GM10248 (cell line): ENCODE results near the gene S100A1.

Experiments
- CTCF ChIA-PET: fragments of 300-600 bp; sonication (Branson Sonifier 250); formaldehyde crosslinking; extraction: SDS; loops from one replicate; lab custom pipeline; 2021; ENCODE audit warnings: antibody characterized with exemption; lab: Yijun Ruan, JAX
- POLR2A ChIA-PET: fragments of 350-650 bp; sonication (Branson Sonifier 250); formaldehyde crosslinking; extraction: SDS; loops from one replicate; lab custom pipeline; 2020; ENCODE audit warnings: antibody characterized with exemption; lab: Yijun Ruan, JAX
- DNase-seq: peaks from one replicate; pipeline ENCODE4 v3.0.0; 2012; ENCODE audit errors: extremely low spot score
- CTCF ChIP-seq: IDR thresholded peaks from 2 replicates; pipeline ENCODE4 v1.5.1; 2012; ENCODE audit warnings: mild to moderate bottlenecking, low read depth; ENCODE audit errors: extremely low read depth, missing control alignments, control extremely low read depth

Gene S100A1

GRCh38 chr1:153598309-153599172 is 29.7 kb upstream of the S100A1 start:
- ChIA-PET CTCF (interaction anchor here (1.2 to 4.0 kb wide), 6 partner anchors 16 to 30 kb away, joined by 3 to 21 read pairs (median 9); partner anchors contain the start of genes S100A13 and S100A14), POLR2A (interaction anchor here (0.9 to 1.1 kb wide), 2 partner anchors 14 to 35 kb away, joined by 3 to 5 read pairs; partner anchors contain the start of gene CHTOP)
- TF ChIP-seq CTCF = no peak
- DNase-seq = peak; percentile 88

GRCh38 chr1:153599847-153600246 is 28.4 kb upstream of the S100A1 start:
- POLR2A ChIA-PET = no interaction called here
- no peak for TF ChIP-seq CTCF
- DNase-seq = no peak
- CTCF ChIA-PET = interaction anchor here (1.0 to 4.0 kb wide), 6 partner anchors 15 to 67 kb away, joined by 3 to 21 read pairs (median 9); partner anchors contain the start of genes S100A13 and S100A14

GRCh38 chr1:153602749-153603148 is 25.5 kb upstream of the S100A1 start:
- CTCF ChIA-PET = interaction anchor here (1.4 to 2.4 kb wide), 2 partner anchors 15 to 16 kb away, joined by 5 to 6 read pairs; no protein-coding TSS in a partner anchor
- no peak for TF ChIP-seq CTCF
- POLR2A ChIA-PET = no interaction called here
- no peak for DNase-seq

- ChIA-PET POLR2A (interaction anchor here (0.6 kb wide), 1 partner anchor 365 kb away, joined by 5 read pairs; no protein-coding TSS in a partner anchor), CTCF (interaction anchor here (2.4 to 4.4 kb wide), 2 partner anchors 12 to 21 kb away, joined by 7 to 22 read pairs; partner anchors contain the start of gene S100A13)
- no peak for DNase-seq
- no peak for TF ChIP-seq CTCF
Measured at GRCh38 chr1:153606194-153606593, 22.0 kb upstream of the S100A1 start.

GRCh38 chr1:153607381-153607780 is 20.9 kb upstream of the S100A1 start:
- ChIA-PET CTCF (interaction anchor here (1.1 to 4.4 kb wide), 5 partner anchors 11 to 255 kb away, joined by 3 to 22 read pairs (median 7); partner anchors contain the start of gene S100A13), POLR2A (no interaction called here)
- TF ChIP-seq CTCF = no peak
- DNase-seq = peak; percentile 8

- POLR2A ChIA-PET = no interaction called here
- no peak for TF ChIP-seq CTCF
Measured at GRCh38 chr1:153608089-153608682, 20.0 kb upstream of the S100A1 start.

More at GRCh38 chr1:153608089-153608682, 20.0 kb upstream of the S100A1 start:
- CTCF ChIA-PET = interaction anchor here (1.1 to 4.4 kb wide), 5 partner anchors 10 to 256 kb away, joined by 3 to 22 read pairs (median 7); partner anchors contain the start of gene S100A13
- DNase-seq = peak; percentile 17
